Measurements from ENCODE around the gene TVP23A. TPM values are rescaled to one million over a fixed set of nuclear protein-coding genes. Genes with fewer than 3 reads are reported as not detected.
"Not testable (repeated sequence)": the region's sequence is repeated elsewhere in the genome, so short reads cannot be mapped to it uniquely, and the experiment has no call there.

Gene TVP23A
- total RNA-seq, 1 donor from 2014 or later: 2.5 TPM

DNA sequence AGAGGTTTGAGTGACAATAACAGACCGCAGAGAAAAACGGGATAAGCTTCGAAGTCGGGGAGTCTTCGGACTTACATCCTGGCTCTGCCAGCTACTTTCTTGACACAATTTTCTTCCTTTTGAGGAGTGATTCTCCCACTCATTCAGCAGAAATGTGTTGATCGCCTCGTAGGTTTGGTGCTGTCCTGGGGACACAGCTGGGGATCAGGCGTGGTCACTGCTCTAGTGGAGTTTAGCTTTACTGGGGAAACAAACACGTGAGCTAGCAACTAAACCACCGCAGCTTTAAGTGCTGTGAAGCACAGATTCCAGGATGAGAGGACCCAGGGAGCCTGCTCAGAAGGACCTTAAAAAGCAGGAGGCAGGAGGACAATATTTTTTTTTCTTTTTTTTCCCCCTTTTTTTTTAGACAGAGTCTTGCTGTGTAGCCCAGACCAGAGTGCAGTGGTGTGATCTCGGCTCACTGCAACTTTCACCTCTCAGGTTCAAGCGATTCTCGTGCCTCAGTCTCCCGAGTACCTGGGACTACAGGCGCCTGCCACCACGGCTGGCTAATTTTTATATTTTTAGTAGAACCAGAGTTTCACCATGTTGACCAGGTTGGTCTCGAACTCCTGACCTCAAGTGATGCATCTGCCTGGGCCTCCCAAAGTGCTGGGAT is 74.1 kb downstream of the TVP23A start:
- no peaks in the 10 kb centered on the region for H3K9me3 Mint-ChIP-seq
- DNase-seq (ENCODE audit: extremely low spot score, unreplicated experiment): no peak
- H3K4me3 Mint-ChIP-seq: peak overlapping the region; percentile 98
- H3K4me1 Mint-ChIP-seq (ENCODE audit: unreplicated experiment): peaks cover 18% of the 10 kb centered on the region
- peaks cover 12% of the 10 kb centered on the region for H3K36me3 Mint-ChIP-seq
- H3K27ac Mint-ChIP-seq: peak overlapping the region; percentile 99
- no peaks in the 10 kb centered on the region for H3K27me3 Mint-ChIP-seq
- TF ChIP-seq CTCF (conservative IDR thresholded peaks at IDR 0.05): no peak

- H3K27ac Mint-ChIP-seq: peak within 1 kb of the TSS; percentile 99
- peaks cover 12% of the 10 kb centered on the region for H3K36me3 Mint-ChIP-seq
- H3K9me3 Mint-ChIP-seq: no peaks in the 10 kb centered on the region
- TF ChIP-seq CTCF (conservative IDR thresholded peaks at IDR 0.05): no peak
- H3K4me1 Mint-ChIP-seq (ENCODE audit: unreplicated experiment): peaks cover 18% of the 10 kb centered on the region
- peak; percentile 98 for DNase-seq (ENCODE audit: extremely low spot score, unreplicated experiment)
- peak within 1 kb of the TSS; percentile 98 for H3K4me3 Mint-ChIP-seq
- no peaks in the 10 kb centered on the region for H3K27me3 Mint-ChIP-seq
These were observed 74.8 kb downstream of the TVP23A start, which contains the start of gene NUBP1 for GRCh38 chr16:10743610-10744369. Gene NUBP1 (plus strand): TSS chr16:10743842. CDS start chr16:10743864, 22 bp downstream.

- no peak for TF ChIP-seq CTCF (conservative IDR thresholded peaks at IDR 0.05)
- no peak for DNase-seq (ENCODE audit: extremely low spot score, unreplicated experiment)
- Mint-ChIP-seq H3K9me3 (no peaks in the 10 kb centered on the region), H3K27me3 (no peaks in the 10 kb centered on the region), H3K4me1 (ENCODE audit: unreplicated experiment) (peaks cover 18% of the 10 kb centered on the region), H3K27ac (peak overlapping the region; percentile 99), H3K4me3 (peak overlapping the region; percentile 98), H3K36me3 (peaks cover 12% of the 10 kb centered on the region)
These were observed 75.4 kb downstream of the TVP23A start for GRCh38 chr16:10743227-10743609.

DNA sequence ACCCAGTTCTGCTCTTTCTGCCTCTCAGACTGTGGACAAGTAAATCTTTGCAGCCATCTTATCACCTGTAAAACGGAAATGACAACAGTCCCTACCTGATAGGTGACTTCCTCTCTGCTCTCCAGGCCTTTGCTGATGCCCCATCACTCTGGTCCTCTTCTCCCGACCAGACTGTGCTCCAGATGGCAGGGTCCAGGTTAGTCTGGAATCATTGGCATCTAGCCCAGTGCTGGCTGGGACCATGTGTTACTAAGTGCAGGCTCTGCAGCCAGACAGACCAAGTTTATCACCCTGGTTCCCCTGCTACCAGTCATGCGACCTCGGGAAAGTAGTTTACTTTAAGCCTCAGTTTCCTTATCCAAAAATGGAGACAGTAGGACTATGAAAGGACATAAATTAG is 76.8 kb downstream of the TVP23A start:
- no peak for DNase-seq (ENCODE audit: extremely low spot score, unreplicated experiment)
- TF ChIP-seq CTCF (conservative IDR thresholded peaks at IDR 0.05): no peak
- Mint-ChIP-seq H3K27ac (peak overlapping the region; percentile 57), H3K27me3 (no peaks in the 10 kb centered on the region), H3K4me3 (no peak overlapping the region), H3K4me1 (ENCODE audit: unreplicated experiment) (peaks cover 18% of the 10 kb centered on the region), H3K9me3 (no peaks in the 10 kb centered on the region), H3K36me3 (peaks cover 12% of the 10 kb centered on the region)

- DNase-seq (ENCODE audit: extremely low spot score, unreplicated experiment); H3K4me3 Mint-ChIP-seq; H3K9me3 Mint-ChIP-seq; H3K27me3 Mint-ChIP-seq; H3K27ac Mint-ChIP-seq: not testable (repeated sequence)
- Mint-ChIP-seq H3K36me3 (peaks cover 12% of the 10 kb centered on the region), H3K4me1 (ENCODE audit: unreplicated experiment) (peaks cover 18% of the 10 kb centered on the region)
These were observed 77.3 kb downstream of the TVP23A start for GRCh38 chr16:10741249-10741648.

DNA sequence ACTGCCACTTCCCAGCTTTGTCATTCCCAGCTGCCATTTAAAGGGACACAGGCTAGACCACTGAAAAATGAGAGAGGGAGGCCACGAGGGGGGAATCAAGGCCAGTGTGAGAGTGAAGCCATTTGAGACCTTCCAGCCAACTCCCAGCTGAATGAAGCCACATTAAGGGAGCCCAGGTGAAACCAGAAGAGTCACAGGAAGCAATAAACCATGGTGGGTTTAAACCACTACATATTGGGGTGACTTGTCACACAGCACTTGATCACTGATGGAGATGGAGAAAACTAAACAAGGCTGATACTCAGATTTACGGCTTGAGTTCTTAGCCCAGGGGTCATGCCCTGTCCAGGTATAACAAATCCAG is 77.8 kb downstream of the TVP23A start:
- Mint-ChIP-seq H3K27me3 (no peaks in the 10 kb centered on the region), H3K4me3 (no peak overlapping the region), H3K36me3 (peaks cover 11% of the 10 kb centered on the region), H3K27ac (no peak overlapping the region), H3K9me3 (no peaks in the 10 kb centered on the region), H3K4me1 (ENCODE audit: unreplicated experiment) (peaks cover 18% of the 10 kb centered on the region)
- DNase-seq (ENCODE audit: extremely low spot score, unreplicated experiment): no peak
- no peak for TF ChIP-seq CTCF (conservative IDR thresholded peaks at IDR 0.05)

Measured in type B pancreatic cell (in vitro differentiated cells).